Retinal pigment epithelial cell (primary cell): ENCODE data around the gene TXLNG.

Experiments
- DNase-seq: peaks from one replicate; pipeline ENCODE4 v3.0.0-alpha.2; 2010; ENCODE audit warnings: low read depth
- H3K4me3 ChIP-seq: 2 replicates; pipeline ENCODE4 v1.5.1; 2011; ENCODE audit warnings: mild to moderate bottlenecking, low read length, control low read depth, moderate library complexity
- TF ChIP-seq, protein P1 (sequence below): conservative IDR thresholded peaks from 2 replicates; pipeline ENCODE4 v1.5.1; 2011; ENCODE audit warnings: low read depth, low read length, control low read depth, inconsistent platforms

TXLNG gene

GRCh38 chrX:16870862-16871815 is 84.9 kb downstream of the TXLNG start:
- DNase-seq: no peak
- H3K4me3 ChIP-seq: peak overlapping the region; percentile 59
- TF ChIP-seq, protein P1, sequence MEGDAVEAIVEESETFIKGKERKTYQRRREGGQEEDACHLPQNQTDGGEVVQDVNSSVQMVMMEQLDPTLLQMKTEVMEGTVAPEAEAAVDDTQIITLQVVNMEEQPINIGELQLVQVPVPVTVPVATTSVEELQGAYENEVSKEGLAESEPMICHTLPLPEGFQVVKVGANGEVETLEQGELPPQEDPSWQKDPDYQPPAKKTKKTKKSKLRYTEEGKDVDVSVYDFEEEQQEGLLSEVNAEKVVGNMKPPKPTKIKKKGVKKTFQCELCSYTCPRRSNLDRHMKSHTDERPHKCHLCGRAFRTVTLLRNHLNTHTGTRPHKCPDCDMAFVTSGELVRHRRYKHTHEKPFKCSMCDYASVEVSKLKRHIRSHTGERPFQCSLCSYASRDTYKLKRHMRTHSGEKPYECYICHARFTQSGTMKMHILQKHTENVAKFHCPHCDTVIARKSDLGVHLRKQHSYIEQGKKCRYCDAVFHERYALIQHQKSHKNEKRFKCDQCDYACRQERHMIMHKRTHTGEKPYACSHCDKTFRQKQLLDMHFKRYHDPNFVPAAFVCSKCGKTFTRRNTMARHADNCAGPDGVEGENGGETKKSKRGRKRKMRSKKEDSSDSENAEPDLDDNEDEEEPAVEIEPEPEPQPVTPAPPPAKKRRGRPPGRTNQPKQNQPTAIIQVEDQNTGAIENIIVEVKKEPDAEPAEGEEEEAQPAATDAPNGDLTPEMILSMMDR: no peak

DNA sequence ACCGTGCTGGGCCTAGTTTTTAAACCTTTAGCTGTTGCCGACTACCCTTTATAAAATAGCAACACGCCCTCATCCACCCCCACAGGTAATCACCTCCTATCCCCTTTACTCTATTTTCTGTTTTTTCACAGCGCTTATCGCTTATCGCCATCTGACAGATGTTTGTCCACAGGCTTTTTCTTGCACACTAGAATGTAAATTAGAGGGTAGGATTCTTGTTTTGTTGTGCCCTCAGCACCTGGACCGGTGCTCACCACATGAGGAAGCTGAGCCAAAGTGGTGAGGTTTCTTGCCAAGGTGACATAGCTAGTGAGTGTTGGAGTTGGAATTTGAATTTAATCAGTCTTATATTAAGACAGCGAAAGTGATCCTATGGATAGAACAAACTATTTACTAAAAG is 86.8 kb downstream of the TXLNG start:
- H3K4me3 ChIP-seq: no peak overlapping the region
- no peak for DNase-seq
- TF ChIP-seq, protein P1: no peak

DNA sequence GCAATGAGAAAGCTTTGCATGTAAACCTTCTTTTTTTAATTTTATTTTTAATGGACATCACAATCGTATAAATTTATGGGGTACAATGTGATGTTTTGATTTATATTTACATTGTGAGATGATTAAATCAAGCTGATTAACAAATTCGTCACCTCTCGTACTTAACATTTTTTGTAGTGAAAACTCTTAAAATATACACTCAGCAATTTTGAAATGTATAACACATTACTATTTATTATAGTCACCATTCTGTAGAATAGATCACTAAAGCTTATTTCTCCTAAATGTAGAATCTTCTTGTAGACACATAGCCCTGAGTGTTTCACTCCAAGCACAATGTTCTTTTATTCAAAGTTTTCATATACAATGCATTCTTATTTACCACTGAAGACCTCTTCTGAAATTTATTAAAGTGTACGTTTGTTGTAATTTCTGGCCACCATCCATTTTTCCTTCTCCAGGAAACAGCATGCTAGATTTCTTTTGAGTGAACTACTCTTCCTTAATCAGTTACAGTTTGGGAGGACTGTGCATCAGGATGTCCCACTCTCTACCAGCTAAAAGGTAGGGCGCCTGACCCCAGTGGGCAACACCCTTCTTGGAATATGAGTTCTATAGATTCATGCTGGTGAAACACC is 88.3 kb downstream of the TXLNG start:
- TF ChIP-seq, protein P1: no peak
- H3K4me3 ChIP-seq: no peak overlapping the region
- no peak for DNase-seq

DNA sequence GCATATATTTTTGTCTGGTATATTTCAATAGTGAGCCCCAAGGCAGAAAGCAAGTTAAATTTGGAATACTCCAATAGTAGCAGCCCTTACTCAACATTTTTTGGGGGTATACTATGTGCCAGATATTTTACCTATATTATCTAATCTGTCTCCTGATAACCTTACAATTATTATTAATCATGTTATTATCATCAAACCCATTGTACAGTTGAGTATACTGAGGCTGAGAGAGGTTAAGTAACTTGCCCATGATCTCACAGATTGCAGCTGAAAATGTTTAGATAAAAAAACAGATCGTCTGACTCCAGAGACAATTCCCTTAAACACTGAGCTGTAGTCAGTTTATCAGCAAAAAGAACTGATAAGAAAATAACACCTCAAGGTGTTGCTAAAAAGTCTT is 90.4 kb downstream of the TXLNG start:
- TF ChIP-seq, protein P1: no peak

DNA sequence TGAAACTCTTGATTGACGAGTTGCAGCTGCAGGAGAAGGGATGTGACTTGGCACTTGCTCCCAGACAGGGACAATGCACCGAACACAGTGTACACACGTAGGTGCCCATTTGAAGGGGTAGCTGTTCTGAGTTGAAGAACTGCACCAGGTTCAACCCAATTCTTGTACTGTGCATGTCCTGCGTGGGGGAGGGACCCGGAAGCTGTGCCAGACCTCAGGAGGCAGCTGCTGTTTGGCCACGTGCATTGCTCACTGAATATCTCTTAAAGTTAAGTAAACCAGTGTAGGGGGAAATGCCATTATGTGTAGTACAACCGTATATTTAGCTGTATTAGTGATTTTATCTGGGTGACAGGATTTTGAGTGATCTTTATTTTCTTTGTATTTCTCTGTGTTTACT is 95.9 kb downstream of the TXLNG start:
- H3K4me3 ChIP-seq: peak overlapping the region; percentile 52
- TF ChIP-seq, protein P1: no peak
- no peak for DNase-seq

More for the DNA sequence above, 90.4 kb downstream of the TXLNG start:
- no peak for DNase-seq
- H3K4me3 ChIP-seq: no peak overlapping the region

DNA sequence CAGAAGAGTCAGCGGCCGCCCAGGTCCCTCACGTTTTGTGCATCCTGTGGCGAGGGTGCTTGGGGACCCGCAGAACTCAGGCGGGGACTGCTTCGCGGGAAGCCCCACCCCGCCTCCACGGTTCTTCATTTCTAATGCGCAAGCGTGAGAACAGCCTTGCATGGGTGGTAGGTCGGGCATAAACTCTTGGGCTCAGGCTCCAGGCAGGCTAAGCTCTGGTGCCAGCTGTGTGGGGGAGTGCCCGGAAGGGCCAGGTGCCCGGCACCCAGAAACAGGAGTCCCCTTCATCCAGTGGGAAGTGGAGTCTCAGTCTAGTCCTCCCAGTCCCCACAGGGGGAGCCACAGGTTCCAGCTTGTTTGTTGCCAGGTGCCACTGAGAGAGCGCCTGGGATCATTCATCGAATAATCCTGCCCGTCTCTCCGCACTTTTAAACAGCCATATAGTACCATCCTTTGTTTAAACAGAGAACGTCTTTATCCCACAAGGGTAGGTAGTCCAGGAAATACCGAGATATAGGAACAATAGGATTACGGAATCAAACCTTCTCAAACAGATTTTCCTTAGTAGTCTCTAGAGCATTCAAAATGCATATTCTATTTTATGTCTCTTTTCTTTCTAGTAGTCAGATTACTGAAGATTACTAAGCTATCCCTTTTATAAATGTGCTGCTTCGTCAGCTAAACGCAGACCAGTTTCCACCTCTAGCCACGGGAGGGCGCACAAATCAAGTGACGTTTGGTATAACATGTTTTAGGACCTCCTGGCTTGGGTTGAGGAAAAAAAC is 96.6 kb downstream of the TXLNG start:
- peak overlapping the region; percentile 52 for H3K4me3 ChIP-seq
- DNase-seq: peak; percentile 42
- TF ChIP-seq, protein P1: peak; percentile 78
